Stimulated activated CD8-positive, alpha-beta memory T cell treated with anti-CD3 and anti-CD28 coated beads, Interleukin-15, amount 100 ng/mL, for 1 hour (primary cell): ENCODE measurements around the gene CFL1.
A peak's percentile ranks its signal among the peaks of the same experiment; 100 is the strongest.

Experiments
- DNase-seq: peaks from one replicate; pipeline ENCODE4 v3.0.0-alpha.2; 2020; ENCODE audit warnings: low read depth

Gene CFL1

GRCh38 chr11:65887723-65888162, 29.8 kb upstream of the CFL1 start:
- no peak for DNase-seq

- DNase-seq, result no peak
Observed at GRCh38 chr11:65886826-65887722, 29.1 kb upstream of the CFL1 start.

- DNase-seq, result no peak
Observed at GRCh38 chr11:65885808-65886536, 28.0 kb upstream of the CFL1 start.

GRCh38 chr11:65885231-65885630, 27.3 kb upstream of the CFL1 start:
- no peak for DNase-seq

- DNase-seq, result peak; percentile 63
Observed at GRCh38 chr11:65884716-65885092, 26.7 kb upstream of the CFL1 start.

GRCh38 chr11:65883786-65884715, 26.1 kb upstream of the CFL1 start:
- no peak for DNase-seq

- no peak for DNase-seq
Observed at GRCh38 chr11:65883058-65883761, 25.2 kb upstream of the CFL1 start.

- DNase-seq, result no peak
Observed at GRCh38 chr11:65882120-65883057, 24.4 kb upstream of the CFL1 start.

GRCh38 chr11:65880844-65881421, 23.0 kb upstream of the CFL1 start:
- no peak for DNase-seq

- DNase-seq, result no peak
Observed at GRCh38 chr11:65880027-65880426, 22.0 kb upstream of the CFL1 start.

GRCh38 chr11:65879617-65880016, 21.6 kb upstream of the CFL1 start, which contains the start of gene CTSW:
Gene CTSW, plus strand, starts transcription at chr11:65879837. Its CDS starts 18 bp downstream, at chr11:65879855.
- DNase-seq, result no peak

GRCh38 chr11:65873318-65874156, 15.6 kb upstream of the CFL1 start:
- peak; percentile 97 for DNase-seq

- no peak for DNase-seq
Observed at GRCh38 chr11:65872586-65873317, 14.8 kb upstream of the CFL1 start, which contains the start of gene EFEMP2. Gene EFEMP2, minus strand, starts transcription at chr11:65872800. Its CDS starts 446 bp downstream, at chr11:65872354.

- DNase-seq, result no peak
Observed at GRCh38 chr11:65871811-65872548, 14.0 kb upstream of the CFL1 start.

GRCh38 chr11:65870706-65871681, 13.0 kb upstream of the CFL1 start:
- DNase-seq, result no peak

GRCh38 chr11:65870307-65870658, 12.3 kb upstream of the CFL1 start:
- no peak for DNase-seq
